H4 (cell line): ENCODE results near the gene ASIC3. TPM values are rescaled to one million over a fixed set of nuclear protein-coding genes. Genes with fewer than 3 reads are reported as not detected.

Experiments used
- DNase-seq: peaks from one replicate; pipeline ENCODE4 v3.0.0-alpha.2; 2015; ENCODE audit warnings: low spot score
- total RNA-seq: library from RNA; depleted of rRNA; stranded (reverse); fragments of >200 nt; shearing (Covaris generic); gene quantifications from 2 replicates; pipeline ENCODE4 v1.2.3, GENCODE V29; 2014

The ASIC3 gene
- total RNA-seq, 1 experiment from 2014 or later, result 0.10 TPM

DNA sequence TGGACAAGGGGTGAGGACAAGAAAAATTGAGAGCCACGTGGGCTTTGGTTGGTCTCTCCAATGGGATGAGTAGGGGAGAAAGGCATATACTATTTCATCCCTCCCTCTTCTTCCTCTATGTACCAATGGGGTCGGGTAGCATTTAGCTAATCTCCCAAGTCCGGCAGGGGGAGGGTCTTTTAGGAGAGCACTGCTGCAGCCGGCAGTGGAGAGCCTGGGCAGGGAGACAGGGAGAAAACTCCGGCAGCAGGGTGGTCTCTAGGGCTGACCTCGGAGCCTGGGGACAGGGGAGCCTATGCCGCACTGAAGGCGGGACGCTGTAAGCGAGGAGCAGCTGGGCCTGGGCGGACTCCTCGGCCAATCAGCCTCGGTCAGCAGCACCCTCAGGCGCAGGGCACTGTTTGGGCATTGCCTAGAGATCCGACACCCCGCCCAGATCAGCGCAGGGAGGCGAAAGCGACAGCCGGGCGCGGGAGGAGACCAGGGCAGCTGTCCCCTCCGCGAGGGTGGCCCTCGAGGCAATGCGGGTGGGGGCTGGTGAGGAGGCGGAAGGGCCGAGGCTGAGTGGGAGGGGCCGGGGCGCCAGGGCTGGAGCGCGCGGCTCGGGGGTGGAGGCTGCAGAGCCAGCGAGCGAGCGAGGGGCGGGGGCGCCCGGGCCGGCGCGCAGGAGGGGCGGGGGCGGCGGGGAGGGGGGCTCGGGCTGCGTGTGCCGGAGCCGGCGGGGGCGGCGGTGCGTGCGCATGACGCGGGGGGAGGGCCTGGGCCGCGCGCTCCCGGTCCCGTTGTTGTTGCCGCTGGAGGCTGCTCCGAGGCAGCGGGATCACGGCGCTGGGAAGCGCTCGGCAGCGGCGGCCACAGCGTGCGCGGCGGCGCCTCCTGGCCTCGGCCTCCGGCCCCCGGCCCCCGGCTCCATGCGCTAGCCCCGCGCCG is 37.6 kb downstream of the ASIC3 start, which contains the start of gene AGAP3:
TSS of gene AGAP3 (plus strand) at position 785 of the 930 bp plus-strand sequence. CDS start 267 bp downstream, outside the sequence.
- peak; percentile 89 for DNase-seq

DNA sequence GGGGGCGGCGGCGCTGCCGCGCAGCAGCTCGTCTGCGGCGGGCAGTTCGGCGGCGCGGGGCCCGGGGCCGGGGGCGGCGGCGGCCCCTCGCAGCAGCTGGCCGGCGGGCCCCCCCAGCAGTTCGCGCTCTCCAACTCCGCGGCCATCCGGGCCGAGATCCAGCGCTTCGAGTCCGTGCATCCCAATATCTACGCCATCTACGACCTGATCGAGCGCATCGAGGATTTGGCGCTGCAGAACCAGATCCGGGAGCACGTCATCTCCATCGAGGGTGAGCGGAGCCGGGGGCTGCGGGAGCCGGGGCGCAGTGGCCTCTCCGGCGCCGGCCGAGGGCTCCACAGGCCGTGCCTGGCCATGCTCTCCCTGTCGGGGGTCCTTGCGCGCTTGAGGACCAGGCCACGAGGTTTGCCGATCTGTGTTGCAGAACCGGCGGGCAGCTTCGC is 38.5 kb downstream of the ASIC3 start:
- DNase-seq, result no peak

DNA sequence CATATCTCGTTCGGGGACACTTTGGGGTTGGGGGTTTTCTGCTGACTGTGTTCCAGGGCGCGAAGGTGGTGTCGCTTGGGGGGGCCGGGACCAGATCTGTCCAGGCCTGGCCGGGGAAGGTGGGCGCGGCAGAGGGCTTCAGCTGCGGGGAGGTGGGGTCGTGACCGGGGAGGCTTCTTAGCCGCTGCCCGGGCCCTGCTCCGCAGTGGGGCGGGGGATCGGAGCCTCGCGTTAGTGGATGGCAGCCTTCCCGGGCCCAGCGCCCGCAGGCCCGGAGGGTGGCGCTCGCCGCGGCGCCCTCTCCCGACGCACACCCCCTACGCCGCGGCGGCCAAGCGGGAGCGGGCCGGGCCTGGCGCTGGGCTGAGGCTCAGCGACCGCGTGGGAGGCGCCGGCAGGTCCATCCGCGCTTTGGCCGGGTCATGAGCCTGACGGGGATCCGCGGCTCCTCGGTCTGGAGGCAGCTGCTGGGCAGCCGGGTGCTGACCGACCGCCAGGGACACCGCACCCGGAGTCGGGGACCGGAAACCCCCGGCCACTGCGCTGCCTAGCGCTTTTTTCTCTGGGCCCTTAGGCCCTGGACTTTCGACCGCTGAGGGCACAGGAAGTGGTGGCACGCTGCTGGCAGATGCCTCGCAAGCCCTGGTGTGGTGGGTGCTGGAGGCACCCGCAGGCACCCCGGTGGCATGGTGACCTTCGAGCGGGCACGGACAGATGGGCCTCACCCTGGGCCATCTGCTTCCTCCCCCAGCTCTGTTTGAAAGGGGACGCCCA is 39.1 kb downstream of the ASIC3 start:
- no peak for DNase-seq

DNA sequence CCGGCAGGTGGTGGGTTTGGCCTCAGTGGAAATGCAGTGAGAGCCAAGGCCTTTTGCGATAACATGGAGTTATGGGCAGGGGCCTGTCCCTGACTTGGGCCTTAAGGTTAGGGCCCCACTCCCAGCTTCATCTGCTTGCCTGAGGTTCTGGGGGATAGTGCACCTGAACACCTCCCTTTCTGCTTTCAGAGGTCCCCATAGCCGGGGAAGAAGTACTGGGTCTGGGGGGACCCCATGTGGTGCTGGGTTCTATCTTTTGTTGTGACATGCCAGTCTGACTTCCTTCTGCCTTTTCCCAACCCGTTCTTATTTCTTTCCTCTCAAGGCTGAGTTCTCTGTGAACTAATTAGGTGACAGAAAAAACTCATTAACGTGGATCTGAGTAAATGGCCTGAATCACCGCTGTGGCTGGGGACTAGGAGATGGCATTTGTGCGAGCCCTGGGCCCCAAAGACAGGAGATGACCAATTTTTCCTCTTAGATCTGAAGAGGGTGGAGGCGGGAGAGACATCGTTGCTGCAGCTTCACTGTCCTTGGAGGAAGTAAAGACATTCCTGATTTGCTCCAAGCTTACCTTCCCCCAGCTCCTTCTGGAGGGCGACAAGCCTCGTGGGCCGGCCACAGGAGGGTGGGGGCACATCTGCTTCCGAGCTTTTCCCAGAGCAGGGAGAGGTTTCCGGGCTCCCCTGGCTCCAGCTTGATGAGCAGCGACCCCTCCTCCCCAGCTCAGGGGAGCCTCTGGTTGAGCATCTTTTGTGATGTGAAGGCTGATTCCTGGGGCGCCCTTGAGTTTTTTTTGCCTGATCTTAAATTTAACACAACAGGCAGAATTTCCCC is 39.9 kb downstream of the ASIC3 start:
- no peak for DNase-seq

DNA sequence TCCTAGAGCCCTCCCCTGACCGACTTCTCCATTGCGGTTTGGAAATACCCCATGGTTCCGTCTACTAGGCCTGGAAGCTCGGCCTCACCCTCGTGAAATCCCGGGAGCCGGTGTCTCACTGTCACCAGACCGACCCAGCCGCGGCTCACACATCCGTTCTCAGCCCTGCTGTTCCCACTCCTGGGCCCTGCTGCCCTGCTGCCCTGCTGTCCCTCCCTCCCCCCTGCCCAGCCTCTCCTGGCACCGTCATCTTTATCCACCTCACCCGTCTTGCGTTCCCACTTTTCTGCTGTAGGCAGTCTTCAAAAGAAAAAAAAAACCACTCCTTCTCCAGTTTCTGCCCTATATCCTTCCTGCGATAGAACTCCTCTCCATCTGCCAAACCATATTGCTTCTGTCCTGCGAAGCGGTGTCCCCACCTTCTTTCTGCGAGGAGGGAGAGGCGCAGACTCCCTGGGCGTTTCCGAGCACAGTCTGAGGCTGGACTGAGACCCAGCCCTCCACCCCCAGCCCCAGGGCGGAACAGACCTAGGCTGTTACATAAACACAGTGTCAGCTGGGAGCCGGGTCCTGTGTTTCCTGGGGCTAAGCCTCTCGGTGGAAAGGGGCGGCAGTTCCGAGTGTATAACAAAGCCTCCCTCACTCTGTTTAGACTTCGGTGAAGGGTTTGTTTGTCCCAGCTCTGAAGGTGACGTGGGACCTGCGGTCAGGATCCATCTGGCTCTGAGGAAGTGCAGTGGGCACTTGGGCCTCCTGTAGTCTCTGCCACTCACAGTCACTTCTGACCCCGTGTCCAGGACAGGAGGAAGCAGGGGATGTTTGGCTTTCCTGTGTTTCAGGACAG is 40.7 kb downstream of the ASIC3 start:
- DNase-seq, result peak; percentile 99

DNA sequence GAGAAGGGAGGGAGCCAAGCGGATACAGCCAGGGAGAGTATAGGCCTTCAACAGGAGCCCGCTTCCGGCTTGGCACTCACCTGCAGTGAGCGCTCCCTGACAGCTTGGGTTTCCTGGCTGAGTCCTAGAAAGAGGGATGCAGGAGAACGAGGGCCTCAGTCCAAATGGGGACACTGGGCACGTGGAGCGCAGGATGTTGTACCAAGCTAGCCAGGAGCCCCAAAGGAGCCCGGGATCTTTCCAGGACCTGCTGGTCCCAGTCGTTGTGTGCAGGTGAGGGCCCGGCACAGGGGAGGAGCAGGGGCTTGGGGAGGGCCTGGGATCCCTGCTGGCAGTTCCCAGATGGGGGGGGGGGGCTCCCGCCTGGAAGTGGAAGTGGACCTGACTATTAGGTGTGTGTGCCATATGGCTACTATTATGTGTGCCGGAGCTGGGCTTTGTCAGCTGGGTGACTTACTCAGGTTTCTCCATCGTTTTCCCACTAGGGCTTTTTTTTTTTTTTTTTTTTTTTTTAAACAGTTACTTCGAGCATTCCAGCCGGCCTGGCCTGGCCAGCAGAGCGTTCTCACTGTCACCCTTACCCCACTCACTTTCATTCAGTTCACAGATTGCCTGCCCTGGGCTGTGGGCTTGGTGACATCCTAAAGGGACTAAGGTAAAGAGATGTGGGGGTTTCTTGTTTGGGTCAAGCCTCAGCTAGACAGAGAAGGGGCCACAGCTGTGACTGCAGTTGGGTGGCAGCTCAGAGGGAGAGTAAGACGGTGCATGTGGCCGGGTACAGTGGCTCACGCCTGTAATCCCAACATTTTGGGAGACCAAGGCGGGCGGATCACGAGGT is 41.8 kb downstream of the ASIC3 start:
- DNase-seq, result no peak

DNA sequence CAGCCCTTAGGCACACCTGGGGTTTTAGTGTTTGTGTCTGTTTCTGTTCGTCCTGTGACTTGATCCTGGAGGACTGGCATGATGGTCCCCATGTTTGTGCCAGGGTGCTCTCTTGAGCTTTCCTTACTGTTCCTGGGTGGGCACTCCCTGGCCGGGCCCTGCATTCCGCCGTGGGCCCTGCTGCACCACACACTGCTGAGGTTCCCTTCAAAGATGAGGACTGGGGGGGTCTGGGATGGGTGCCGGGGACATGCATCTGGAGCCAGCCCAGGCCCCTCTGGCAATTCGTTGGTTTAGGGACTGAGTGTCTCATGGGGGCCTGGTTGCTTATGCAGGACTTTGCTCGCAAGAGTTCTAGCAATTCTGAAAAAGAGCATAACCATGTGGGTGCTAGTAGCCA is 42.7 kb downstream of the ASIC3 start:
- DNase-seq, result no peak

DNA sequence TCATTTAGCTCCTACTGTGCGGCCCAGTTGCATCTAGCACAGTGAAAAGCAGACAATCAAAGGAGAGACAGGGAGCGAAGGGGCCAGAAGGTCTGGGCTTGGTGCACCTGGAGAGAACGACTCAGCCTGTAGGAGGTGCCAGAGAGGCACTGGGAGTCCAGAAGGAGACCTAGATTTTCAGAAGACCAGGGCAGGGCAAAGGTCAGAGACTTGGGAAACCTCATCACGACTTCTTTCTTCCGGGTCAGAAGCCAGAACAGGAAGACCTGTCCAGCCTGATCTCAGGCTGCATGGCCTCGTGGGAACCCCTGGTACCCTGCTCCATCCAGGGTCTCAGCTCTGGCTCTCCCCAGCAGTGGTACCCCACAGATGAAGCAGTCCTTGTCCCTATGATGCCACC is 43.1 kb downstream of the ASIC3 start:
- DNase-seq, result no peak

DNA sequence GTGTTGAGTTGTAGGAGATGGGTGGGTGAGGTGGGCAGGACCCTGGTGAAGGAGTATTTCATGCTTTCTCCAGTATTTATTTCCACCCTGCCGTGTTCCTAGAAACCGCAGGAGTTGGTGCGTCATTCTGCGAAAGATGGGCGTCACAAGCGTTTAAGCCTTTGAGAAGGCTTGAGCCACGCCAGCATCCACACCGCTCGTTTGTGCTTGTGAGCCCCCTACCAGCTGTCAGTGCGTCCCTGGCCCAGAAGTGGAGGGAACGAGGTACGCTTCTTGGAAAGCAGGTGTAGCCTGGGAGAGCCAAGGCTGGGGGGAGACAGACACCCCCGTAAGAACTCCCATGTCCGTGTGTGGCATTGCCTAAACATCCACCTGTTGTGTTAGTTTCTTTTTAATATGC is 43.7 kb downstream of the ASIC3 start:
- no peak for DNase-seq

DNA sequence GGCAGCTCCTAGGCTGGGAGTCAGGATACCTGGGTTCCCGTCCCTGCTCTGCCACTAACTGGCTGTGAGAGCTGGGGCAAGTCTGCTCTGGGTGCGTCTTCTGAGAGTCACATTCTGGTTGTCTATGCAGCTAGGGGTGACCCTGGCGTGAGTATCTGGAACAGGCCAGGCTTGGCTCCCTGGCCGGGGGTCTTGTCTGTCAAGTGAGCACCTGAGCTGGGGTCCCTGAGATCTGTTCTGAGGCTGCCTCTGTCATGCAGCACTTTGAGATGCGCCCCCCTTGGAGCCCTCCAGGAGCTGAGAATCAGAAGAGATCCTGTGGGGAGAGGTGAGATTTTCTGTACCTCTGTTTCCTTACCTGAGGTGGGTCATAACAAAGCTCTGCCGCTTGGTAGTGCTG is 45.4 kb downstream of the ASIC3 start:
- no peak for DNase-seq

DNA sequence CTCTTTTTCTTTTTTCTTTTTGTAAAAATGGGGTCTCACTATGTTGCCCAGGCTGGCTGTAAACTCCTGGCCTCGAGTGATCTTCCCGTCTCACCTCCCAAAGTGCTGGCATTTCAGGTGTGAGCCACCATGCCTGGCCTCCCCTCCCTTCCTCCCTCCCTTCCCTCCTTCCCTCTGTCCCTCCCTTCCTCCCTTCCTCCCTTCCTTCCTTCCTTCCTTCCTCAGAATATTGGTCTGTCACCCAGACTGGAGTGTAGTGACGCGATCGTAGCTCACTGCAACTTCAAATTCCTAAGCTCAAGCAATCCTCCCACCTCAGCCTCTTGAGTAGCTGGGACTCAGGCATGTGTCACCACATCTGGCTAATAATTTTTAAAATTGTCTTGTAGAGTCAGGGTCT is 46.3 kb downstream of the ASIC3 start:
- DNase-seq, result no peak

DNA sequence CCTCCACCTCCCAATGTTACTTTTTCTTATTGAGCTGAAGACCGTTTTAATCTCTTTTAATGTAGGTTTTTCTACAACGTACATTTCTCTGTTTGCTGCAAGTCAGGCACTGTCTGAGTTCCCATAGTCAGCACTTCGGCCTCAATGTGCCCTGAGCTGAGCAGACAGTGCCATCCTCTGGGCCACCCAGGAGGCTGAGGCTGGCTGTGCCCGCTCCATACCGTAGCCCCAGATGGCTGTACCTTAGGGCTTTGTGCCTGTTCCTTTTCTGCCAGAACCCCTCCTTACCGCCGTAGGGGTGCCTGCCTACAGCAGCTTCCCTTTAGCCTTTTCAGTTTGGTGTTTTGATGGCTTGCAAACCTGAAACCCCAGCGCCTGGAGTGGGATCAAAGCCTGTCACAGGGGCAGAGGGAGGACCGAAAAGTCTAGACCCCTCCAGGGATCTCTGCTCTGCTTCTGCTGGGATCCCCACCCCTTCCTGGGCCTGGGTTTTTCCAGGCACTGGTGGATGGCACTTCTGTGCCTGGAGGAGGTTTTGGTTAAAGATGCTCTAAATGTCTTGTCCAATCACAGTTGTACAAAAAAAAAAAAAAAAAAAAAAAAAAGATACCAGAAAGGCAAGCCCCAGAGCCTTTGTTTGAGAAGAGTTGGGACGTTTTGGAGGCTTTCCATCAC is 46.9 kb downstream of the ASIC3 start:
- no peak for DNase-seq

DNA sequence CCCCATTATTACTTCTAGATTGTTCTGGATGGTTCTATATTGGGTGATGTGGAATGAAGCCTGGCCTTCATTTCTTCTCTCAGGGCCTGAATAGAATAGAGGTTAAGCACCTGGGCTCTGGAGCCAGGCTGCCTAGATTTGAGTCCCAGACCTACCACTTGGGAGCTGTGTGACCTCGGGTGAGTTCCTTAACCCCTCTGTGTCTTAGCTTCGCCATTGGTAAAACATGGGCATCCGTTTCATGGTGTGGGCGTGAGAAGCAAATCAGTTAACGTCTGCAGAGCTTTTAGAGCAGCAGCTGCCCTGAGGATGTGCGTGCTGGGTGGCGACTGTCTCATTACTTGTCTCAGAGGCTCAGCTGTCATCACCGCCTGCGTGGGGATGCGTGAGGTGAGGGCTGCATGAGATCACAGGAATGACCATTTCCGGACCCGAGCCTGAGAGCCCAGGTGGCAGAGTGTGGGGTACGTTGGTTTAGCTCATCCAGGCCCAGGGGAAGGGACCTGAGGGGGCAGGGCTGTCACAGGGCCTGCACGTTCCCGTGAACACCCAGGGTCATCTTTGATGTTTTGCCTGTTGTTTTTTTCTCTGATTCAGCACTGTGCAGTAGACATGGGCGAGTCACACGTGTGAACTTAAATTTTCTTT is 47.6 kb downstream of the ASIC3 start:
- no peak for DNase-seq

DNA sequence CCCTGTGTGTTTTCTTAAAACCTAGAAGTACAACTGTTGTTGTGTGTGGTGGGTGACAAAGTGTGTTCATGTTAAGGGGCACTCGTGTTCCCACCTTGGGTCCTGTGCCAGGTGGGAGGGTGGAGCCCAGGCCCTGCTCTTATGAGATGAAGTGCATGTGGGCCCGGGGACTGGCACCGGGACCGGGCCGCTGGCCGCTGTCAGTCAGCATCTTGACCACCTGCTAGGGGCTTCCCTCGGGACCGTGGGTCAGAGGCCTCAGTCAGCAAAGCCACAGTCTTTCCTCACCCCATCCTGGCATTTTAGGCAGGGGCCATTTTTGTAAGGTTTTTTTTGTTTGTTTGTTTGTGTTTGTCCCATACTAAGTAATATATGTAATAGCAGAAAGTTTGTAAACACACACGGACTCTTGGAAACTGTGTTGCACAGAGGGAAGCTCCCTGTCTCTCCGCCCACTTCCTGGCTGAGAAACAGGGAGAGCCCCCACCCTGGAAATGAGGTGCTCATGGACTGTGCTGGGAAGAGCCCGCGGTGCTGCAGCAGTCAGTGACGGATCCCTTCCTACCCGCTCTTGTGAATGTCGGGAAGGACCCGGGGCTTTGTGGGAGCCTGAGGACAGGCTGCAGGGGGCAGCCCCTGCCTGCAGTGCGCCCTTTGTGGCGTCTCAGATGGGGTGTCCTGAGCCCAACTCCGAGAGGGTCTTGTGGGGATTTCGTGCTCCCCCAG is 51.3 kb downstream of the ASIC3 start:
- no peak for DNase-seq

DNA sequence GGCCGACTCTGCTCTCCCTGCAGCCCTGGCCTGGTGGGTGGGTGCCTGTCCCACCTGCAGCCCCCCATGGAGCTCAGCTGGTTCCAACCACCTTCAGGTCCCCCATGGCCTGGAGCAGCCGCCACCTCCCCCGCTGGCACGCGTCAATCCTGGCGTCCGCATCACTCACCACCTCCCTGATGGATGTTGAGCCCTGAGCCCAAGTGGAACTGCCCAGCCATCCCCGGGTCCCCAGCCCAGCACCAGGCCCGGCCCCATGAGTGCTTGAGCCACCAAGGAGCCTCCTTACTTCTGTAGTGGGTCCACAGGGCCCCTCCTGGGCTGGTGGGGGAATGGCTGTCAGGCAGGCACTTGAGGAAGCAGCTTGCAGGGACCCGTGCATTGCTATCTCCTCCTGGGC is 52.6 kb downstream of the ASIC3 start:
- DNase-seq, result no peak

DNA sequence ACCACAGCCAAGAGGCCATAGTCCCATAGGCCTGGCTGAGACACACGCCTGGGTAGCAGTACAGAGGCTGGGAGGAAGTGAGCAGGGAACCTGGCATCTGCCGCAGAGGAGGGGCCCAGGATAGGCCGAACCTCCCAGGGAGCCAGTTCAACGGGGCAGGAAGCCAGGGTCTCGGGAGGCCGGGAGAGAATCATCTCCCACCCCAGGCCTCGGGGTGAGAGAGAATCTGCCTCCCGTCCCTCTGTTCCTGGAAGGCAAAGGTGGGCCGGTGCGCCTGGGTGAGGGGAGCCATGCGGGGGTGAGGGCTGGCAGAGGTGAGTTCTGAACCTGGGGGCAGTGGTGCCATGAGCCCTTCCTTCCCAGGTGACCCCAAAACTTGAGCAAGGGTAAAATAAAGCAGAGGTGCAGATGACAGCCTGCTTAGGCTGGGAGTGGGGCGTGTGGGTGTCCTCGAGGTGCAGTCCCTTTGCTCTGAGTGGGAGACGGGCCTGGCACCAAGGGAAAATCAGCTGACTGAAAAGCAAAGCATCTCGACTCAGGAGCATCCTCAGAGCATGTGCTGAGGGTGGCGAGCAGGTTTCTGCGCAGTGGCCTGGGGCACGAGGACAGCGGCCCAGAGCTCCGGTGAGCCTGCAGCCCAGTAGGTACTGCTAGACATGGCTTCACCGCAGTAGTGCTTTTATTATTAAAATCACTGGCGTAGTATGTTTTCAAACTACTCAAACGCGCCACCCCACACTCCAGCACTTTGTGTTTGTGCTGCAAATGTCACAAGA is 53.5 kb downstream of the ASIC3 start:
- DNase-seq, result no peak
